NB4 (cell line): ENCODE measurements around the gene GPR22.

Source experiments
- DNase-seq: peaks from one replicate; pipeline ENCODE4 v3.0.0; 2010; ENCODE audit warnings: low read depth
- H3K4me3 ChIP-seq: one replicate; pipeline ENCODE4 v1.5.1; 2011; ENCODE audit warnings: mild to moderate bottlenecking, low read depth, low read length, moderate library complexity
- MAX ChIP-seq: IDR thresholded peaks from 2 replicates; pipeline ENCODE4 v1.6.1; 2011; ENCODE audit warnings: low read depth, low read length
- MYC ChIP-seq: IDR thresholded peaks from 2 replicates; pipeline ENCODE4 v1.6.1; 2011; ENCODE audit warnings: low read depth, low read length
- POLR2A ChIP-seq: IDR thresholded peaks from 2 replicates; pipeline ENCODE4 v1.6.1; 2011; ENCODE audit warnings: mild to moderate bottlenecking; ENCODE audit not compliant: insufficient read length; ENCODE audit errors: extremely low read depth
- TF ChIP-seq, protein P1 (sequence below): IDR thresholded peaks from one replicate; pipeline ENCODE4 v1.5.1; 2012; ENCODE audit warnings: low read depth, low read length

Gene GPR22

GRCh38 chr7:107468824-107469223, 1.0 kb upstream of the GPR22 start:
- TF ChIP-seq, protein P1, sequence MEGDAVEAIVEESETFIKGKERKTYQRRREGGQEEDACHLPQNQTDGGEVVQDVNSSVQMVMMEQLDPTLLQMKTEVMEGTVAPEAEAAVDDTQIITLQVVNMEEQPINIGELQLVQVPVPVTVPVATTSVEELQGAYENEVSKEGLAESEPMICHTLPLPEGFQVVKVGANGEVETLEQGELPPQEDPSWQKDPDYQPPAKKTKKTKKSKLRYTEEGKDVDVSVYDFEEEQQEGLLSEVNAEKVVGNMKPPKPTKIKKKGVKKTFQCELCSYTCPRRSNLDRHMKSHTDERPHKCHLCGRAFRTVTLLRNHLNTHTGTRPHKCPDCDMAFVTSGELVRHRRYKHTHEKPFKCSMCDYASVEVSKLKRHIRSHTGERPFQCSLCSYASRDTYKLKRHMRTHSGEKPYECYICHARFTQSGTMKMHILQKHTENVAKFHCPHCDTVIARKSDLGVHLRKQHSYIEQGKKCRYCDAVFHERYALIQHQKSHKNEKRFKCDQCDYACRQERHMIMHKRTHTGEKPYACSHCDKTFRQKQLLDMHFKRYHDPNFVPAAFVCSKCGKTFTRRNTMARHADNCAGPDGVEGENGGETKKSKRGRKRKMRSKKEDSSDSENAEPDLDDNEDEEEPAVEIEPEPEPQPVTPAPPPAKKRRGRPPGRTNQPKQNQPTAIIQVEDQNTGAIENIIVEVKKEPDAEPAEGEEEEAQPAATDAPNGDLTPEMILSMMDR: no peak
- TF ChIP-seq MAX: no peak
- TF ChIP-seq MYC: no peak
- TF ChIP-seq POLR2A: no peak
- no peak for DNase-seq
- H3K4me3 ChIP-seq: no peak overlapping the region

DNA sequence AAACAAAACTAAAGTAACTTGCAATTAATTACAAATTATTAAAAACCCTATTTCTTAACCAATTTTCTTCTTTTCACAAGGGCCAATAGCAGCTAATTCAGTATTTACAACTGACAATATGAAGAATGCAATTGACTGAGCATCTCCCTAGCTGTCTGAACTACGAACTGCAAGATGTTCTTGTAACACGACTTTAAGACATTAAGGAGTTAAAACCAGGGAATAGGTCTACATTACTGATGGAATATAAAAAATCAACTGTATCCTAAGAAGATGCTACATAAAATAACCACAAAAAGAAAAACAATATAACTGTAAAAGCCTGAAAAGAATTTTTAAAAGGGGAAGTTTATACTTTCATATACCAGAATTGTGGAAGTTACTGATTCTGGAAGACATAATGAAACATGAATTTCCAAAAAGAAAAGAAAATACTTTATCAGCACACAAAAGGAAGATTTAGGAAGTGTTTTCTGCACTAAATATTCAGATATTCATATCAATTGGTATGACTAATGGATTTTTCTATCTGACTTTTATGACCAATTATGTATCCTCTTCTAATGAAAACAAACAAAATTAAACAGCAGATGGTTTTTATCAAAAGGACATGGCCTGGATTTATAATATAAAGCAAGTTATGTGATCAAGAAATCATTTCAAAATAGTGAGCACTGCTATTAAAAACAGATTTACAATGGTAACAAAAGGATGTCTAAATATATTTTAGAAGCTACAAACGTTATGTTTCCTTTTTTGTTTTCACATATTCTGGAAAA, 1.6 kb downstream of the GPR22 start:
- DNase-seq: no peak
- TF ChIP-seq MYC: no peak
- TF ChIP-seq, protein P1: no peak
- no peak for TF ChIP-seq POLR2A
- no peak for TF ChIP-seq MAX
- no peak overlapping the region for H3K4me3 ChIP-seq

- no peak for DNase-seq
- H3K4me3 ChIP-seq: no peak overlapping the region
- no peak for TF ChIP-seq MYC
- no peak for TF ChIP-seq MAX
- no peak for TF ChIP-seq POLR2A
- TF ChIP-seq, protein P1: no peak
Measured at GRCh38 chr7:107472116-107472515, 2.3 kb downstream of the GPR22 start.

- DNase-seq: no peak
- H3K4me3 ChIP-seq: no peak overlapping the region
- TF ChIP-seq MAX (no peak), MYC (no peak), POLR2A (no peak)
- TF ChIP-seq, protein P1: no peak
Measured at GRCh38 chr7:107474104-107474521, 4.3 kb downstream of the GPR22 start.

DNA sequence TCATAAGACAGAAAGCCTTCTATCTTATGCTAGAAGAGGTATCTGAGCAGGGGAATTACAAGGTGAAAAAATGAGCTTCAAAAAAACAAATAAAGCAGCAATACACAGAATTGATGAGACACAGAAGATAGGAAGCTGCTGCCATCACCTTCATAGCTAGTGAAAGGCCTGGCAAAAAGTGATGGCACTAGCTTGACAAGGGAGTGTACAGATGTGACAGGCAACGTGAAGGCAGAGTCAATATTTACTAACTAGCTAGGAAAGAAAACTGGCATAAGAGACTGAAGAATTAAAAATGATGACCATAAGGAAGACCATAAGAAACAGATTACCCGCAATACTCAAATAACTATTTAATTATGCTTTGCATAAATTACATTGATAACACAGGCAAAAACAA, 9.4 kb downstream of the GPR22 start:
- no peak for DNase-seq
- no peak overlapping the region for H3K4me3 ChIP-seq
- TF ChIP-seq POLR2A: no peak
- TF ChIP-seq, protein P1: no peak
- no peak for TF ChIP-seq MAX
- no peak for TF ChIP-seq MYC

DNA sequence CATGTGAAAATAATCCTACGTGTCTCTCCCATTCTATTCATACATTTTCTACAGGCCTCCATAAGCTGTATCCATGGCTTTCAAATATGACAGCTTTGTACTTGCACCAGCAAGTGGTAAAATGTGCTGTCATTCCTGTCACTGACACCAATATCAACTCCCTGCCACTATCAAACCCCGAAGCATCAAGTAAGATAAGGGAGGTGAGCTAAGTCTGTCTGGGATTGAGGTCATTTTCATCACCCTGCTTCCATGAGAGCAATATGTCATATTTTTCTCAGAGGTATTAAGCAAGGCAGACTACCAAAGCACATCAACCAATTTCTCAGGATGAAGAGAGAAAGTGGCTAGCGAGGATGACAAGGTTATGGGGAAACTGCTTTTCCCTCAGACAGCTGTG, 11.1 kb downstream of the GPR22 start:
- no peak overlapping the region for H3K4me3 ChIP-seq
- DNase-seq: no peak
- TF ChIP-seq POLR2A (no peak), MAX (no peak), MYC (no peak)
- TF ChIP-seq, protein P1: no peak
